HG03354 (cell line): ENCODE data around the gene AXDND1.

Source experiments
- ATAC-seq: cut with Tn5 transposase; IDR thresholded peaks from one replicate; pipeline ENCODE4 v1.9.1; 2021; ENCODE audit warnings: mild to moderate bottlenecking; ENCODE audit not compliant: unreplicated experiment, poor library complexity, severe bottlenecking

The AXDND1 gene

DNA sequence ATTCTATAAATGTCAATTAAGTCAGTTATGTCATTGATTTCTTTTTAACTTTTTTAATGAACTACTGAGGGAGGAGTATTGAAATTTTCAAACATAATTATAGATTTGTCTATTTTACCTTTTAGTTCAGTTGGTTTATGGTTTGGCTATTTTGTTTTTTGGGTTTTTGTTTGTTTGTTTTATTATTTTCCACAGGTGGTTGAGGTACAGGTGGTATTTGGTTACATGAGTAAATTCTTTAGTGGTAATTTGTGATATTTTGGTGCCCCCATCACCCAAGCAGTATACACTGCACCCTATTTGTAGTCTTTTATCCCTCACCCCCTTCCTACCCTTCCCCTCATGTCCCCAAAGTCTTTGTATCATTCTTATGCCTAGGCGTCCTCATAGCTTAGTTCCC lies 235.3 kb downstream of the AXDND1 start:
- ATAC-seq: no peak
